Stimulated activated CD4-positive, alpha-beta T cell treated with anti-CD3 and anti-CD28 coated beads, Interleukin-4, amount 100 ng/mL, for 1 hour (primary cell): ENCODE data around the gene BTG1.

Source experiments
- DNase-seq: peaks from one replicate; pipeline ENCODE4 v3.0.0-alpha.2; 2020

The BTG1 gene

GRCh38 chr12:92132288-92132687, 13.4 kb downstream of the BTG1 start:
- DNase-seq: no peak

- no peak for DNase-seq
These were observed 14.6 kb downstream of the BTG1 start for GRCh38 chr12:92130999-92131398.

- DNase-seq: no peak
These were observed 16.0 kb downstream of the BTG1 start for GRCh38 chr12:92129609-92130008.

GRCh38 chr12:92128612-92129011, 17.0 kb downstream of the BTG1 start:
- no peak for DNase-seq

- no peak for DNase-seq
These were observed 21.0 kb downstream of the BTG1 start for GRCh38 chr12:92124689-92125029.

GRCh38 chr12:92123780-92124688, 21.6 kb downstream of the BTG1 start:
- DNase-seq: no peak

GRCh38 chr12:92122941-92123779, 22.5 kb downstream of the BTG1 start:
- DNase-seq: no peak

- no peak for DNase-seq
These were observed 23.8 kb downstream of the BTG1 start for GRCh38 chr12:92121826-92122225.

- DNase-seq: no peak
These were observed 26.7 kb downstream of the BTG1 start for GRCh38 chr12:92118826-92119536.

GRCh38 chr12:92114834-92115233, 30.8 kb downstream of the BTG1 start:
- DNase-seq: no peak

GRCh38 chr12:92111256-92111655, 34.4 kb downstream of the BTG1 start:
- DNase-seq: no peak

GRCh38 chr12:92110083-92110640, 35.5 kb downstream of the BTG1 start:
- DNase-seq: no peak

- DNase-seq: no peak
These were observed 36.0 kb downstream of the BTG1 start for GRCh38 chr12:92109613-92110012.

- DNase-seq: no peak
These were observed 37.0 kb downstream of the BTG1 start for GRCh38 chr12:92108651-92109050.

- DNase-seq: no peak
These were observed 38.0 kb downstream of the BTG1 start for GRCh38 chr12:92107621-92108131.

GRCh38 chr12:92107094-92107493, 38.6 kb downstream of the BTG1 start:
- DNase-seq: no peak

GRCh38 chr12:92105676-92106075, 40.0 kb downstream of the BTG1 start:
- DNase-seq: no peak

- DNase-seq: no peak
These were observed 40.5 kb downstream of the BTG1 start for GRCh38 chr12:92105110-92105509.

GRCh38 chr12:92102606-92103005, 43.0 kb downstream of the BTG1 start:
- no peak for DNase-seq

- no peak for DNase-seq
These were observed 46.9 kb downstream of the BTG1 start for GRCh38 chr12:92098594-92099380.

- DNase-seq: no peak
These were observed 49.1 kb downstream of the BTG1 start for GRCh38 chr12:92096346-92097136.
